ENCODE data around the gene VAMP8. TPM values are rescaled to one million over a fixed set of nuclear protein-coding genes. Genes with fewer than 3 reads are reported as not detected.
A peak's percentile ranks its signal among the peaks of the same experiment; 100 is the strongest.
"Not testable (repeated sequence)": the region's sequence is repeated elsewhere in the genome, so short reads cannot be mapped to it uniquely, and the experiment has no call there.

The VAMP8 gene
- total and polyA plus RNA-seq, 2 donors (not counting 3 experiments of a cell fraction or from before 2014, with no cell fraction given): 39.0 to 68.7 TPM

DNA sequence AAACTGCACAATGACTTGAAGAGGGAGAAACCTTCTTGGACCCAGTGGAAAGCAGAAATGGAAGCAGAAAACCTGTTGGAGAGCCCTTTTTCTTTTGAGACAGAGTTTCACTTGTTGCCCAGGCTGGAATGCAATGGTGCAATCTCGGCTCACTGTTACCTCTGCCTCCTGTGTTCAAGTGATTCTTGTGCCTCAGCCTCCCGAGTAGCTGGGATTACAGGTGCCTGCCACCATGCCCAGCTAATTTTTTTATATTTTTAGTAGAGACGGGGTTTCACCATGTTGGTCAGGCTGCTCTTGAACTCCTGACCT, 26.7 kb downstream of the VAMP8 start:
- H3K79me2 ChIP-seq (ENCODE audit: control insufficient read depth, insufficient read depth, low read length); dilution Hi-C loops (cut with MboI; ENCODE audit: extremely low pct_ligation_motif_present, low sequenced_read_pairs); H2AFZ ChIP-seq (ENCODE audit: low read depth, low read length); H3K9me1 ChIP-seq (replicated peaks; ENCODE audit: control insufficient read depth, extremely low read depth, insufficient read depth, low read length); DNase-seq (ENCODE audit: low read depth, low spot score); H3K27ac ChIP-seq (ENCODE audit: insufficient read depth, low read depth, low read length); H3K4me3 ChIP-seq (replicated peaks in 1 of 3; ENCODE audit: insufficient read depth in 1 of 3, low read depth in 1 of 3, low read length in 3 of 3); H3K9me3 ChIP-seq (replicated peaks; ENCODE audit: control insufficient read depth, insufficient read depth, low read length); FAIRE-seq; H3K4me2 ChIP-seq (ENCODE audit: insufficient read depth, low read length); BruUV-seq (replicated peaks); H3K9ac ChIP-seq (replicated peaks; ENCODE audit: extremely low read depth, insufficient read depth, low read length); H4K20me1 ChIP-seq (replicated peaks; ENCODE audit: control insufficient read depth, extremely low read depth, insufficient read depth, low read length); H3K27me3 ChIP-seq (ENCODE audit: control insufficient read depth in 2 of 2, insufficient read depth in 2 of 2, low read length in 2 of 2); POLR2A ChIA-PET: not testable (repeated sequence)
- intact Hi-C loops (cut with micrococcal nuclease): loop anchor here (5.0 kb wide), 1 partner anchor 182 kb away; no protein-coding TSS in a partner anchor
- CTCF ChIA-PET: interaction anchor here (0.6 to 2.8 kb wide), 4 partner anchors 14 to 100 kb away, joined by 3 to 17 read pairs (median 4); no protein-coding TSS in a partner anchor
- Histone ChIP-seq H3K4me1 (ENCODE audit: control insufficient read depth, extremely low read depth, insufficient read depth, low read length) (peaks cover 30% of the 10 kb centered on the region), H3K36me3 (ENCODE audit: control insufficient read depth in 2 of 2, extremely low read depth in 1 of 2, insufficient read depth in 2 of 2, low read length in 2 of 2) (peaks cover 0 to 18% of the 10 kb centered on the region in 2 experiments)
- peak; percentile 14 for TF ChIP-seq POLR2A (IDR thresholded peaks at IDR 0.05; ENCODE audit: low read depth, low read length)

DNA sequence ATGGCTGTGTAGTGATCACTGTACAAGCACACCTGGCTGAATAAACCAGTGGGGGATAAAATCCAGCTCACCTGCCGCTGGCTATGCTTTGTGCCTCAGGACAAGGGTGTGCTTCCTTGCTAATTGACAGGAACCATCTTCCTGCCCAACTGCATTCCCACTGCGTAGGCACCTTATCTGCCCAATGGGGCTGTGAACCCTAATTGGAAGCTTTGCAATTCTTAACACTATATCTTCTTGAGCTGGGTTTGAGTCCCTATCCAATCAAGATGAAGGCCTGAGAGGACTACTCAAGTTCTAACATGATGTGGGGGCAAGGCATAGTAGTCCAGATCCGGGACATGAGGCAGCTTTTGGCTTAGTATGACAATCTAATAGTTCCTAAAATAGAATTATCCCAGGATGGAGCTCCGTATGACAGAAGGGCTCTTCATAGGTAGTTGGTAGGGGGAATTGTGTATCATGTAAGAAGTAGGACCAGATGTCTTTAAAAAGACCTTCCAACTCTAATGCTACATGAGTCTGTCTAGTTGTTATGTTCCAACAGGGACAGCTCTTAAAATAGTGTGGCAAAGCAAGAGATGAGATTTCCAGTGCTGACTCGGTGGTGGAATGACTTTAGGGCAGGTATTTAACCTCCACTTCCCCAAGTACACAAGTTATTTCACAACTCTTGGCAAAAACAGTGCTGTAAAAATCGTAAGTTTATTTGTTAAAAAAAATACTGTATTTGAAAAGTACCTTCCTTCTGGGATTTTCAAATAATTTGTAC, 27.4 kb downstream of the VAMP8 start:
- Histone ChIP-seq H3K79me2 (ENCODE audit: control insufficient read depth, insufficient read depth, low read length) (no peaks in the 10 kb centered on the region), H3K9me3 (replicated peaks; ENCODE audit: control insufficient read depth, insufficient read depth, low read length) (no peaks in the 10 kb centered on the region), H4K20me1 (replicated peaks; ENCODE audit: control insufficient read depth, extremely low read depth, insufficient read depth, low read length) (no peaks in the 10 kb centered on the region), H3K27me3 (ENCODE audit: control insufficient read depth in 2 of 2, insufficient read depth in 2 of 2, low read length in 2 of 2) (no peaks in the 10 kb centered on the region), H3K27ac (ENCODE audit: insufficient read depth, low read depth, low read length) (no peak overlapping the region), H2AFZ (ENCODE audit: low read depth, low read length) (no peak overlapping the region), H3K4me3 (replicated peaks in 1 of 3; ENCODE audit: insufficient read depth in 1 of 3, low read depth in 1 of 3, low read length in 3 of 3) (no peak overlapping the region), H3K9me1 (replicated peaks; ENCODE audit: control insufficient read depth, extremely low read depth, insufficient read depth, low read length) (no peaks in the 10 kb centered on the region), H3K36me3 (ENCODE audit: control insufficient read depth in 2 of 2, extremely low read depth in 1 of 2, insufficient read depth in 2 of 2, low read length in 2 of 2) (peaks cover 0 to 12% of the 10 kb centered on the region in 2 experiments), H3K4me1 (ENCODE audit: control insufficient read depth, extremely low read depth, insufficient read depth, low read length) (peaks cover 30% of the 10 kb centered on the region), H3K9ac (replicated peaks; ENCODE audit: extremely low read depth, insufficient read depth, low read length) (no peak overlapping the region), H3K4me2 (ENCODE audit: insufficient read depth, low read length) (no peak overlapping the region)
- intact Hi-C loops (cut with micrococcal nuclease): loop anchor here (5.0 kb wide), 1 partner anchor 182 kb away; no protein-coding TSS in a partner anchor
- CTCF ChIA-PET: interaction anchor here (1.7 to 2.8 kb wide), 2 partner anchors 32 to 53 kb away, joined by 5 to 17 read pairs; no protein-coding TSS in a partner anchor
- BruUV-seq (replicated peaks): no TSS peak
- TF ChIP-seq POLR2AphosphoS5 (IDR thresholded peaks at IDR 0.05; ENCODE audit: insufficient read depth, low read depth, low read length): no peak
- no peak for TF ChIP-seq POLR2A (IDR thresholded peaks at IDR 0.05; ENCODE audit: low read depth, low read length)
- no peak for TF ChIP-seq JUN (IDR thresholded peaks at IDR 0.05; ENCODE audit: borderline replicate concordance, insufficient read depth, insufficient read length, low read depth)
- no peak for TF ChIP-seq EZH2 (IDR thresholded peaks at IDR 0.05; ENCODE audit: borderline replicate concordance, low read depth, low read length, severe bottlenecking)
- no peak for TF ChIP-seq FOS (IDR thresholded peaks at IDR 0.05; ENCODE audit: borderline replicate concordance, insufficient read depth, low read length)
- DNase-seq (ENCODE audit: low read depth, low spot score) (no peak), FAIRE-seq (peak; percentile 56)
- POLR2A ChIA-PET: no interaction called here
- dilution Hi-C loops (cut with MboI; ENCODE audit: extremely low pct_ligation_motif_present, low sequenced_read_pairs): no loop called here

Measured in endothelial cell of umbilical vein (primary cell).